ENCODE data around the gene TMPRSS13.
"Not testable (repeated sequence)": the region's sequence is repeated elsewhere in the genome, so short reads cannot be mapped to it uniquely, and the experiment has no call there.

Gene TMPRSS13

GRCh38 chr11:117929142-117929915, at the start of gene TMPRSS13:
Gene TMPRSS13 (minus strand): TSS chr11:117929402. CDS start chr11:117929307, 95 bp downstream.
- no peak for DNase-seq (ENCODE audit: low spot score)

- no peak for DNase-seq (ENCODE audit: low spot score)
These were observed 49.8 kb upstream of the TMPRSS13 start for GRCh38 chr11:117978991-117979390.

- DNase-seq (ENCODE audit: low spot score) = not testable (repeated sequence)
These were observed 49.2 kb upstream of the TMPRSS13 start for GRCh38 chr11:117978291-117978910.

GRCh38 chr11:117977612-117978264, 48.5 kb upstream of the TMPRSS13 start:
- DNase-seq (ENCODE audit: low spot score) = not testable (repeated sequence)

GRCh38 chr11:117977029-117977428, 47.8 kb upstream of the TMPRSS13 start:
- DNase-seq (ENCODE audit: low spot score) = no peak

- no peak for DNase-seq (ENCODE audit: low spot score)
These were observed 47.2 kb upstream of the TMPRSS13 start for GRCh38 chr11:117976445-117976844.

GRCh38 chr11:117973503-117973860, 44.3 kb upstream of the TMPRSS13 start:
- DNase-seq (ENCODE audit: low spot score) = no peak

GRCh38 chr11:117972629-117973502, 43.7 kb upstream of the TMPRSS13 start:
- DNase-seq (ENCODE audit: low spot score) = no peak

GRCh38 chr11:117972044-117972443, 42.8 kb upstream of the TMPRSS13 start:
- DNase-seq (ENCODE audit: low spot score) = no peak

GRCh38 chr11:117970400-117971024, 41.3 kb upstream of the TMPRSS13 start:
- no peak for DNase-seq (ENCODE audit: low spot score)

GRCh38 chr11:117969160-117969991, 40.2 kb upstream of the TMPRSS13 start:
- no peak for DNase-seq (ENCODE audit: low spot score)

GRCh38 chr11:117966908-117967307, 37.7 kb upstream of the TMPRSS13 start:
- no peak for DNase-seq (ENCODE audit: low spot score)

GRCh38 chr11:117962826-117963225, 33.6 kb upstream of the TMPRSS13 start:
- no peak for DNase-seq (ENCODE audit: low spot score)

- DNase-seq (ENCODE audit: low spot score) = no peak
These were observed 32.7 kb upstream of the TMPRSS13 start for GRCh38 chr11:117961896-117962295.

- no peak for DNase-seq (ENCODE audit: low spot score)
These were observed 31.2 kb upstream of the TMPRSS13 start for GRCh38 chr11:117960406-117960805.

- no peak for DNase-seq (ENCODE audit: low spot score)
These were observed 30.4 kb upstream of the TMPRSS13 start for GRCh38 chr11:117959438-117960149.

GRCh38 chr11:117958949-117959348, 29.7 kb upstream of the TMPRSS13 start:
- no peak for DNase-seq (ENCODE audit: low spot score)

- DNase-seq (ENCODE audit: low spot score) = no peak
These were observed 23.9 kb upstream of the TMPRSS13 start for GRCh38 chr11:117953024-117953671.
